ENCODE results near the gene SLC2A6.

SLC2A6 gene

DNA sequence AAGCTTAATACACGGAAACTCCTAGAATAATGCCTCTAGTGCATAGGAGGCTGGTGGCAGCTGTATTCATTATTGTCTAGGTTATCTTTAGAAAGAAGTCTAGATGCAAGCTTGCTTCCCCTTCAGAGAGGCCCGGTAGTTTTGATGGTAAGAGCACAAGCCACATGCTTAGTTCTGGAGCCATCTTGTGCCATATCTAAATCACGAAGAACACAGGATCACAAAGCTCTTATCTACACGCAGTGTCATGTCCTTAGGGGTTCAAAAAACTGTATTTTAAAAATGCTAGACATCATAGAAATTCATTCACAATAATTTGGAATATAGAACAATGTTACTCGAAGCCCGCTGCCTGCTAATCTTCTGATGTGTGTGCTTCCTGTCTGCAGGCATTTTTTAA is 12.9 kb downstream of the SLC2A6 start:
- no peak overlapping the region for H3K4me3 ChIP-seq (ENCODE audit: low read length)
- DNase-seq (ENCODE audit: low read depth, low spot score), result no peak
- H3K9me3 ChIP-seq (ENCODE audit: control insufficient read depth, insufficient read depth, low read length), result no peaks in the 10 kb centered on the region
- H3K4me1 ChIP-seq (ENCODE audit: control insufficient read depth, insufficient read depth, low read length), result peaks cover 3% of the 10 kb centered on the region
- peaks cover 3% of the 10 kb centered on the region; the same call in 1 of the 2 replicates for H3K36me3 ChIP-seq (ENCODE audit: control insufficient read depth, insufficient read depth, low read length)
- no peaks in the 10 kb centered on the region for H3K27me3 ChIP-seq (ENCODE audit: control insufficient read depth, insufficient read depth, low read length)
- WGBS (ENCODE audit: insufficient coverage, insufficient read length), result no CpG with 5 or more reads among the region's 6 CpGs
- H3K27ac ChIP-seq (ENCODE audit: low read length), result no peak overlapping the region

DNA sequence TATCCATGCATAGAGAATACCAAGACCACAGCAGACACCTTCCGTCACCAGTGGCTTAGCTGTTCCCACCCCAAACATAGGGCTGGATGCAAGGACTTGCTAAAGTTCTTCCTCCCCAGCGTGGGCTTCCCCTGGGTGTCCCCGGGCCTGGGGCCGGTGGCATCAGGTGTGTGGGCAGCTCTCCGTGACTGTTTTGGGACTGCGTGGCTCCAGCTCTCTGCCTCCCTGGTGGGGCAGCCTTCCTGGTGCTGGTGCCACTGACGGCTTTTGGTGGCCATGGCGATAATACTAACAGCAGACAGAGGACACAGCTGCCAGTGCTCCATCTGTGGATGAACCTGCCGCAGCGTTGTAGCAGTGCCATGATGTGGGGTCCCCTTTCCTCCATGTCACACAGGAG is 14.3 kb downstream of the SLC2A6 start:
- Histone ChIP-seq H3K4me3 (ENCODE audit: low read length) (no peak overlapping the region), H3K36me3 (ENCODE audit: control insufficient read depth, insufficient read depth, low read length) (peaks cover 3% of the 10 kb centered on the region; the same call in 1 of the 2 replicates), H3K9me3 (ENCODE audit: control insufficient read depth, insufficient read depth, low read length) (no peaks in the 10 kb centered on the region), H3K4me1 (ENCODE audit: control insufficient read depth, insufficient read depth, low read length) (peaks cover 3% of the 10 kb centered on the region), H3K27me3 (ENCODE audit: control insufficient read depth, insufficient read depth, low read length) (no peaks in the 10 kb centered on the region), H3K27ac (ENCODE audit: low read length) (no peak overlapping the region)
- WGBS (ENCODE audit: insufficient coverage, insufficient read length), result no CpG with 5 or more reads among the region's 10 CpGs
- no peak for DNase-seq (ENCODE audit: low read depth, low spot score)

DNA sequence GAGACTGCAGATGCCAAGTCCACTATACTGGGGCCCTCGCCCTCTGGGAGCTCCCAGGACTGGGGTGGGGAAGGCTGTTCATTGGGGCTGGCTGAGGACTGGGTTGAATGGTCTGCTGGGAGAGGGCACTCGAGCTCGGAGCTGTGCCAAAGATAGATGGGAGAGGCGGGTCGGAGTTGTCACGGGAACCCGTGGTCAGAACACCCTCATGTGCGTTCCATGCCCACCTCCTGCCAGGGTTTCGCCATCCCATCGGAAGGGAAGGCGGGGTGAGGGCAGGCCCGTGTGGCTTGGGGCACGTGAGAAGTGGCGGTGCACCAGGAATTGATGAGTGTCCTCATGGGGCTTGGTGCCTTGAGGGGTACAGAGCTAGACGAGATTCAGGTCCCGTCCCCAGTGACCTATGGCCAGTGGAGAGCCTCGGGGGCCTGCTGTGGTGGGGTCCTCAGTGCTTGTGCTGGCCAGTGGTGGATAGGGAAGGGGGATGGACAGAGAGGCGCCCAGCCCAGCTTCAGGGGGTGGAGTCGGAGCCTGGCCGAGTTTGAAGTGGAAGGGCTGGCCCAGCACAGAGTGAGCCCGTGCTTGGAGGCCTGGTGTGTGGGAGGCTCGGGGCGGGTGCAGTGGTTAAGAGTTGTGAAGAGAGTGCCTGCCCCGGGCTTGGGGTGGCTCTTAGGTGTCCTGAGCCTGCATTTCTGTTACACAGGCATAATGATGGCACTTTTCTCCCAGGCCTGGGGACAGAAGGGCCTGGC is 14.9 kb downstream of the SLC2A6 start:
- peaks cover 3% of the 10 kb centered on the region; the same call in 1 of the 2 replicates for H3K36me3 ChIP-seq (ENCODE audit: control insufficient read depth, insufficient read depth, low read length)
- no peak for DNase-seq (ENCODE audit: low read depth, low spot score)
- H3K27ac ChIP-seq (ENCODE audit: low read length), result no peak overlapping the region
- H3K4me3 ChIP-seq (ENCODE audit: low read length), result no peak overlapping the region
- no peaks in the 10 kb centered on the region for H3K27me3 ChIP-seq (ENCODE audit: control insufficient read depth, insufficient read depth, low read length)
- WGBS (ENCODE audit: insufficient coverage, insufficient read length), result no CpG with 5 or more reads among the region's 24 CpGs
- peaks cover 3% of the 10 kb centered on the region for H3K4me1 ChIP-seq (ENCODE audit: control insufficient read depth, insufficient read depth, low read length)
- H3K9me3 ChIP-seq (ENCODE audit: control insufficient read depth, insufficient read depth, low read length), result no peaks in the 10 kb centered on the region

DNA sequence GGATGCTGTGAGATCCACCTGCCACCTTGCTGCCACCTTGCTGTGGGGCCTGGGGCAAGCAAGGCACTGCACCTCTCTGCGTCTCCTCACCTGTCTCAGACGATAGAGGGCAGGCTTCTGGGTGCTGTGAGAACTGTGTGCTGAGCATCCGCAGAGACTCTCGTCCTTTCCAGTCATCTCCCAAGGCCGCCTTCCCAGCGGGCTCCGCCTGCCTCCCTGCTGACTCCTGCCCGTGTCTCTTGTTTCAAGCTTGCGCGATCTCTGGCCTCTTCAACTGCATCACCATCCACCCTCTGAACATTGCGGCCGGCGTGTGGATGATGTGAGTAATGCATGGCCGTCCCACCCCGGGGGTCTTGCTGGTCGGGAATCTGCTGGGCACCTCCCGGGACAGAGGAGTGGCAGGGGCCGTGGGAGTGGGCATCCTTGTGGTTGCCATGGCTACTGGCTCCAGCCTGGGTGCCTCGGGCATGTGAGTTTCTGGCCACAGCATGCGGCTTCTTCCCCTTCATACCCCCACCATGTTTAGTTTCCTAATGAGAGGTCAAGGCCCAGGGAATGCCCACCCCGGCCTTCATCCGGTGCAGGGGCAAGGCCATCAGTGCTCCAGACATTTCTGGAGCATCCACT is 15.6 kb downstream of the SLC2A6 start:
- Histone ChIP-seq H3K36me3 (ENCODE audit: control insufficient read depth, insufficient read depth, low read length) (no peaks in the 10 kb centered on the region), H3K4me1 (ENCODE audit: control insufficient read depth, insufficient read depth, low read length) (peaks cover 5% of the 10 kb centered on the region), H3K27me3 (ENCODE audit: control insufficient read depth, insufficient read depth, low read length) (no peaks in the 10 kb centered on the region), H3K4me3 (ENCODE audit: low read length) (no peak overlapping the region), H3K27ac (ENCODE audit: low read length) (no peak overlapping the region), H3K9me3 (ENCODE audit: control insufficient read depth, insufficient read depth, low read length) (no peaks in the 10 kb centered on the region)
- no CpG with 5 or more reads among the region's 22 CpGs for WGBS (ENCODE audit: insufficient coverage, insufficient read length)
- no peak for DNase-seq (ENCODE audit: low read depth, low spot score)

DNA sequence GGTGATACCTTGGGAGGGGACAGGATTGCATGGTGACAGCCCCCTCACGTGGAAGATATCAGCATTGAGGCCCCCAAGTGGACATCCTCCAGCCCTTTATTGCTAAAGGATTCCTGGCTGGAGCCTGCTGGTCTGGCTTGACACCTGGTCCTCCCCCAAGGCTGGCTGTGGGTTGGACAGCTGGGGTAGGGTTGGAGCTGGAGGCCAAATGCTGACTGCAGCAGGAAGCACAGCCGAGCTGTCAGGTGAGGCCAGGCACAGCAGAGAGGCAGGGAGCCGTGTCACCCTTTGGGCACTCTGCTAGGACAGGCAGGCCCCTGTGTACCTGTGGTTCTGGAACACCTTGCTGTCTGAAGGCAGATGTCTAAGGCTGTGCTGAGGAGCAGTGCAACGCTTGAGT is 16.9 kb downstream of the SLC2A6 start:
- Histone ChIP-seq H3K36me3 (ENCODE audit: control insufficient read depth, insufficient read depth, low read length) (no peaks in the 10 kb centered on the region), H3K27me3 (ENCODE audit: control insufficient read depth, insufficient read depth, low read length) (no peaks in the 10 kb centered on the region), H3K4me1 (ENCODE audit: control insufficient read depth, insufficient read depth, low read length) (peaks cover 3% of the 10 kb centered on the region; the same call in 1 of the 2 replicates), H3K9me3 (ENCODE audit: control insufficient read depth, insufficient read depth, low read length) (no peaks in the 10 kb centered on the region), H3K4me3 (ENCODE audit: low read length) (no peak overlapping the region), H3K27ac (ENCODE audit: low read length) (no peak overlapping the region)
- WGBS (ENCODE audit: insufficient coverage, insufficient read length), result no CpG with 5 or more reads among the region's 4 CpGs
- no peak for DNase-seq (ENCODE audit: low read depth, low spot score)

DNA sequence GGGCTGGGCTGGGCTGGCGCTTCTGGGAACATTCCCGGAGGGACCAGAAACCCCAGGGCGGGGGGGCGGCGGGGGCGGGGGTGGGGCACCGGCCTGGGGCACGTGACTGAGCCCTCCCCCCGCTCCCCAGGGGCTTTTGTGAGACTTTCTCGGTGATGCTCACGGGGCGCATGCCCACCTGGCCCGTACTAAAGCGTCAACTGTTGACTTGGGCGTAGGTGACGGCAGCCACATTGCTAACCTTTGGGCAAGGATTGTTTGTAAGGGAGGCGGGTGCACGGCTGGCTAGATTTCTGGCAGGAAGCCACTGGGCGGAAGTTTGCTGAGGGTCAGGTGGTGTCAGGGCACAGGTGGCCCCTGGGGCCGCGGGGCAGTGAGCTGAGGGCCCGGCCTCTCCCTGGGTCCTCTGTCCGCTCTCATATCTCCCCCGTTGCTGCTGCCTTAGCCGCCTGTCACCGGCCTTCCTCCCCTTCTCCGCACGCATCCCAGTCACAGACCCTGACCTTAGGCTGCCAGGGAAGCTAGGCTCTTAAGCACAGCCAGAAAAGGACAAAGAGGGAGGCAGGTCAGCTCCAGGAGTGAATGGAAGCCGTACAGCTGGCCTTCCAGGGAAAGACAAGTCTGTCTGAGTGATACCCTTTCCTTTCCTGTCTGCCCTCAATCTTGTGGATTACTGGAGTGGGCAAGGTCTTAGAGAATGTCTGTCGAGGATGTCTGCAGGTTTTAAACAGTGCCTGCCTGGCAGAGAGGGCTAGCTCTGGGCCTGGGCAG is 18.3 kb downstream of the SLC2A6 start:
- peak overlapping the region; percentile 67; the same call in 1 of the 2 replicates for H3K4me3 ChIP-seq (ENCODE audit: low read length)
- no peak for DNase-seq (ENCODE audit: low read depth, low spot score)
- no peaks in the 10 kb centered on the region for H3K9me3 ChIP-seq (ENCODE audit: control insufficient read depth, insufficient read depth, low read length)
- peaks cover 3% of the 10 kb centered on the region; the same call in 1 of the 2 replicates for H3K4me1 ChIP-seq (ENCODE audit: control insufficient read depth, insufficient read depth, low read length)
- no peak overlapping the region for H3K27ac ChIP-seq (ENCODE audit: low read length)
- no peaks in the 10 kb centered on the region for H3K27me3 ChIP-seq (ENCODE audit: control insufficient read depth, insufficient read depth, low read length)
- WGBS (ENCODE audit: insufficient coverage, insufficient read length), result no CpG with 5 or more reads among the region's 30 CpGs
- no peaks in the 10 kb centered on the region; the same call in 1 of the 2 replicates for H3K36me3 ChIP-seq (ENCODE audit: control insufficient read depth, insufficient read depth, low read length)

DNA sequence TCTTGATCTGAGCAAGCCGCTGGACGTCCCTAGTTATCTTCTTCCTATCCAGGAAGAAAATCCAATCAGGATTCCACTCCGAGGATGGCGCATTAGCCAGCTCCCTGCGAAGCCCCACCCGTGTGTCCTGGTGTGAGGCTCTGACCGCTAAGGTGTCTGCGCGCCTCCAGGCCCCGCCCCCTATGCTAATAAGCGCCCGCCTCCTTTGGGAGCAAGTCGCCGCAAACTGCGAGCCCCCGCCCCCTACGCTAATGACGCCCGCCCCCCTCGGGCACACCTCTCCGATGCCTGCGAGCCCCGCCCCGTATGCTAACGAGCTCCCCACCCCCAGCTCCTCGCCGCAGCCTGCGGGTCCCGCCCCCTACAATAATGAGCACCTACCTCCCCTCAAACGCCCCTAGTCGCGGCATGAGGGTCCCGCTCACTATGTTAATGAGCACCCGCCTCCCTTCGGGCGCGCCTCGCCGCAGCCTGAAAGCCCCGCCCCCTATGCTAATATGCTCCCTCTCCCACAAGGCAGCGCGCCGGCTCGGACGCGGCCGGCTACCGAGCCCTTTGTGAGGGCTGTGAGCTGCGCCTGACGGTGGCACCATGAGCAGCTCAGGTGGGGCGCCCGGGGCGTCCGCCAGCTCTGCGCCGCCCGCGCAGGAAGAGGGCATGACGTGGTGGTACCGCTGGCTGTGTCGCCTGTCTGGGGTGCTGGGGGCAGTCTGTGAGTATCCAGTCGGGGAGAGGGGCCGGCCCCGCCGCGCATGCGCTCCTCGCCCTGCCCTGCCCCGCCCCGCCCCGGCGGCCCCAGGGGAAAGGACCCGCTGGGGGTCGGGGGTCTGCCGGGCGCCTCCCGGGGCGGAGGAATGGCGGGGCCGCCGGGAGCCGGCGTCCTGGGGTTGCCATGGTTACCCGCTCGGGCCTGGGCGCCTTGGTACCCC is 19.2 kb downstream of the SLC2A6 start, which contains the start of gene CACFD1:
TSS of gene CACFD1 (plus strand) at position 503 of the 929 bp plus-strand sequence. CDS start at position 592, 89 bp downstream.
- no peaks in the 10 kb centered on the region for H3K27me3 ChIP-seq (ENCODE audit: control insufficient read depth, insufficient read depth, low read length)
- H3K9me3 ChIP-seq (ENCODE audit: control insufficient read depth, insufficient read depth, low read length), result no peaks in the 10 kb centered on the region
- peak; percentile 84 for DNase-seq (ENCODE audit: low read depth, low spot score)
- peak within 1 kb of the TSS; percentile 67; the same call in 1 of the 2 replicates for H3K4me3 ChIP-seq (ENCODE audit: low read length)
- H3K4me1 ChIP-seq (ENCODE audit: control insufficient read depth, insufficient read depth, low read length), result peaks cover 3% of the 10 kb centered on the region; the same call in 1 of the 2 replicates
- no peaks in the 10 kb centered on the region; the same call in 1 of the 2 replicates for H3K36me3 ChIP-seq (ENCODE audit: control insufficient read depth, insufficient read depth, low read length)
- H3K27ac ChIP-seq (ENCODE audit: low read length), result no peak within 1 kb of the TSS
- WGBS (ENCODE audit: insufficient coverage, insufficient read length), result no CpG with 5 or more reads among the region's 86 CpGs

DNA sequence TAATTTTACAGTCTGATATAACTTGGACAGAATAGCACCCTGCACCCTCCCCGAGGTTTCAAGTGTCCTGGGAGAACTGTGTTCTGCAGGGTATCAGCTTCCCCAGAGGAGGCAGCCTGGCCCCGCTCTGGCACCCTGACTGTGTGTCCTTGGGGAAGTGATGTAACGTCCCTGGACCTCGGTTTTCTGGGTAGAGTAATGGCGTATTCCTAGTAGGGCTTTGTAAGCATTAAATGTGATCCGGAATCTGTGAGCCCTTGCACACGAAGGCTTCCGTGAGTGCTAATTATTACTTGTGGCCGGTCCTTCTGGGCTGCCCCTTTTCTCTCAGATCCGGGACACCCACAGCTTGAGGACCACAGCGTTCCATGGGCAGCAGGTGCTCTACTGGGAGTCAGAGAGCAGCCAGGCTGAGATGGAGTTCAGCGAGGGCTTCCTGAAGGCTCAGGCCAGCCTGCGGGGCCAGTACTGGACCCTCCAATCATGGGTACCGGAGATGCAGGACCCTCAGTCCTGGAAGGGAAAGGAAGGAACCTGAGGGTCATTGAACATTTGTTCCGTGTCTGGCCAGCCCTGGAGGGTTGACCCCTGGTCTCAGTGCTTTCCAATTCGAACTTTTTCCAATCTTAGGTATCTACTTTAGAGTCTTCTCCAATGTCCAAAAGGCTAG is 20.1 kb downstream of the SLC2A6 start:
- WGBS (ENCODE audit: insufficient coverage, insufficient read length), result no CpG with 5 or more reads among the region's 16 CpGs
- no peaks in the 10 kb centered on the region for H3K27me3 ChIP-seq (ENCODE audit: control insufficient read depth, insufficient read depth, low read length)
- no peak overlapping the region for H3K4me3 ChIP-seq (ENCODE audit: low read length)
- no peak for DNase-seq (ENCODE audit: low read depth, low spot score)
- no peaks in the 10 kb centered on the region for H3K9me3 ChIP-seq (ENCODE audit: control insufficient read depth, insufficient read depth, low read length)
- no peak overlapping the region for H3K27ac ChIP-seq (ENCODE audit: low read length)
- H3K36me3 ChIP-seq (ENCODE audit: control insufficient read depth, insufficient read depth, low read length), result no peaks in the 10 kb centered on the region; the same call in 1 of the 2 replicates
- peaks cover 3% of the 10 kb centered on the region; the same call in 1 of the 2 replicates for H3K4me1 ChIP-seq (ENCODE audit: control insufficient read depth, insufficient read depth, low read length)

DNA sequence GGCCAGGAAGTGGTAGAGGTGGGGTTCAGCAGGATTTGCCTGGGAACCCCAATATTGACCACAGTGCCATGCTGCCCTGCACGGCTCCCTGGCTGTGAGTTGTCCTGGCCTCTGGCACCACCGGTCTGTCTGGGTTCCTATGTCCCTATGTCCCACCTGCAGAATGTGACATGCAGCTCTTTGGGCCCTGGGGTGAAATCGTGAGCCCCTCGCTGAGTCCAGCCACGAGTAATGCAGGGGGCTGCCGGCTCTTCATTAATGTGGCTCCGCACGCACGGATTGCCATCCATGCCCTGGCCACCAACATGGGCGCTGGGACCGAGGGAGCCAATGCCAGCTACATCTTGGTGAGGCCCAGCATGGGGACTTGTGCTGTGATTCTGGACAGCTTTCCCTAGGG is 21.2 kb downstream of the SLC2A6 start:
- H3K4me1 ChIP-seq (ENCODE audit: control insufficient read depth, insufficient read depth, low read length), result peaks cover 3% of the 10 kb centered on the region; the same call in 1 of the 2 replicates
- DNase-seq (ENCODE audit: low read depth, low spot score), result no peak
- no peaks in the 10 kb centered on the region; the same call in 1 of the 2 replicates for H3K36me3 ChIP-seq (ENCODE audit: control insufficient read depth, insufficient read depth, low read length)
- H3K27me3 ChIP-seq (ENCODE audit: control insufficient read depth, insufficient read depth, low read length), result no peaks in the 10 kb centered on the region
- H3K4me3 ChIP-seq (ENCODE audit: low read length), result no peak overlapping the region
- no peaks in the 10 kb centered on the region for H3K9me3 ChIP-seq (ENCODE audit: control insufficient read depth, insufficient read depth, low read length)
- H3K27ac ChIP-seq (ENCODE audit: low read length), result no peak overlapping the region
- no CpG with 5 or more reads among the region's 11 CpGs for WGBS (ENCODE audit: insufficient coverage, insufficient read length)

Measured in iPS DF 6.9 (cell line).